A549 (cell line): ENCODE results near the gene SPTBN5. TPM values are rescaled to one million over a fixed set of nuclear protein-coding genes. Genes with fewer than 3 reads are reported as not detected.

Experiments used
- ATAC-seq, 2 experiments: fragments of 200-7000 bp in 1 of 2; fragments of >200 bp in 1 of 2; cut with Nextera tagmentation in 1 of 2; cut with Tn5 transposase in 1 of 2; 3 replicates each; pipeline versions ENCODE4 v1.8.0 to v1.9.1; 2018 to 2020; ENCODE audit warnings: mild to moderate bottlenecking in 1 of 2, moderate library complexity in 1 of 2
- CTCF ChIA-PET: fragments of 300-600 bp; sonication (Branson Sonifier 250); formaldehyde crosslinking; extraction: SDS; loops from one replicate; lab custom pipeline; 2021; ENCODE audit warnings: antibody characterized with exemption, inconsistent platforms; lab: Yijun Ruan, JAX
- POLR2A ChIA-PET: fragments of 350-600 bp; formaldehyde crosslinking; extraction: SDS; loops from one replicate; lab custom pipeline; 2021; ENCODE audit warnings: antibody characterized with exemption, inconsistent platforms; lab: Yijun Ruan, JAX
- DNase-seq, 2 experiments: peaks; one replicate each; pipeline versions ENCODE4 v3.0.0 to v3.0.0-alpha.2; 2011 to 2016; ENCODE audit warnings: low read depth in 1 of 2, low spot score in 1 of 2
- FAIRE-seq: peaks from 2 replicates; lab custom pipeline; 2011; peaks lifted over from hg19 to GRCh38; lab: Jason Lieb, UNC
- H3K27ac ChIP-seq, 2 experiments: fragments of >200 bp; sonication (Bioruptor Twin); formaldehyde crosslinking; 3 replicates each; pipeline ENCODE4 v1.5.1; 2016 to 2017
- H3K4me1 ChIP-seq: fragments of >200 bp; sonication (Bioruptor Twin); formaldehyde crosslinking; 3 replicates; pipeline ENCODE4 v1.6.1; 2016
- H3K4me2 ChIP-seq: fragments of >200 bp; sonication (Bioruptor Twin); formaldehyde crosslinking; 3 replicates; pipeline ENCODE4 v1.6.1; 2016
- H3K4me3 ChIP-seq: fragments of >200 bp; sonication (Bioruptor Twin); formaldehyde crosslinking; 3 replicates; pipeline ENCODE4 v1.5.1; 2016
- H3K9me3 ChIP-seq: fragments of >200 bp; sonication (Bioruptor Twin); formaldehyde crosslinking; 3 replicates; pipeline ENCODE4 v1.6.1; 2016
- BCL3 ChIP-seq: fragments of >200 bp; sonication (Bioruptor Twin); formaldehyde crosslinking; IDR thresholded peaks from 3 replicates; pipeline ENCODE4 v1.6.1; 2016
- BHLHE40 ChIP-seq: IDR thresholded peaks from 2 replicates; pipeline ENCODE4 v1.6.1; 2012; ENCODE audit warnings: low read depth, low read length, inconsistent platforms
- CHD2 ChIP-seq: fragments of 150-350 bp; IDR thresholded peaks from 2 replicates; pipeline ENCODE4 v1.6.1; 2014; ENCODE audit warnings: low read length; ENCODE audit not compliant: partially characterized antibody
- EHMT2 ChIP-seq: fragments of 200-600 bp; sonication (generic); IDR thresholded peaks from 2 replicates; pipeline ENCODE4 v1.6.1; 2016; ENCODE audit warnings: antibody characterized with exemption, low read depth, mild to moderate bottlenecking, moderate library complexity
- EP300 ChIP-seq, 2 experiments: fragments of >200 bp; sonication (Bioruptor Twin); formaldehyde crosslinking; IDR thresholded peaks; 2 replicates in 1 of 2; 3 replicates in 1 of 2; pipeline ENCODE4 v1.6.1; 2016 to 2017
- FOSL2 ChIP-seq, 2 experiments: fragments of 450-650 bp in 1 of 2; fragments of >200 bp in 1 of 2; sonication (Bioruptor Twin) in 1 of 2; formaldehyde crosslinking; IDR thresholded peaks; 2 replicates each; pipeline versions ENCODE4 v1.5.0 to v1.6.1; 2016 to 2020; ENCODE audit warnings: mild to moderate bottlenecking in 1 of 2, moderate library complexity in 1 of 2
- HOXA7 ChIP-seq: fragments of 250-450 bp; sonication (Bioruptor Pico); IDR thresholded peaks from 2 replicates; pipeline ENCODE4 v1.5.0; 2020; ENCODE audit warnings: mild to moderate bottlenecking, moderate library complexity
- JUN ChIP-seq, 2 experiments: fragments of >200 bp; sonication (Bioruptor Twin); formaldehyde crosslinking; IDR thresholded peaks; 2 replicates in 1 of 2; 3 replicates in 1 of 2; pipeline ENCODE4 v1.6.1; 2016 to 2017
- JUNB ChIP-seq: fragments of >200 bp; sonication (Bioruptor Twin); formaldehyde crosslinking; IDR thresholded peaks from 2 replicates; pipeline ENCODE4 v1.6.1; 2016
- KDM5A ChIP-seq: fragments of 200-600 bp; sonication (generic); IDR thresholded peaks from 2 replicates; pipeline ENCODE4 v1.6.1; 2016; ENCODE audit warnings: antibody characterized with exemption, mild to moderate bottlenecking
- MAFK ChIP-seq: fragments of 450-650 bp; IDR thresholded peaks from 2 replicates; pipeline ENCODE4 v1.6.1; 2014; ENCODE audit not compliant: partially characterized antibody
- MAX ChIP-seq: IDR thresholded peaks from 2 replicates; pipeline ENCODE4 v1.6.1; 2012
- NPAS2 ChIP-seq: fragments of 250-450 bp; sonication (Bioruptor Pico); IDR thresholded peaks from 2 replicates; pipeline ENCODE4 v1.8.0; 2022; ENCODE audit warnings: mild to moderate bottlenecking, moderate library complexity, borderline replicate concordance
- PHF8 ChIP-seq: fragments of 200-600 bp; sonication (generic); IDR thresholded peaks from 2 replicates; pipeline ENCODE4 v1.6.1; 2016; ENCODE audit warnings: low read depth, mild to moderate bottlenecking, antibody characterized with exemption, moderate library complexity, borderline replicate concordance
- POLR2AphosphoS2 ChIP-seq: conservative IDR thresholded peaks from 2 replicates; pipeline ENCODE4 v1.6.1; 2012; ENCODE audit warnings: low read length, improper control_type of control experiment, inconsistent platforms
- RFX5 ChIP-seq: fragments of 450-650 bp; IDR thresholded peaks from 2 replicates; pipeline ENCODE4 v1.7.1; 2014; ENCODE audit warnings: antibody characterized with exemption, mild to moderate bottlenecking, moderate library complexity
- RNF2 ChIP-seq: fragments of 200-600 bp; sonication (generic); IDR thresholded peaks from 2 replicates; pipeline ENCODE4 v1.6.1; 2016; ENCODE audit warnings: low read depth, mild to moderate bottlenecking, antibody characterized with exemption, moderate library complexity, borderline replicate concordance
- SMC3 ChIP-seq: fragments of >200 bp; sonication (Bioruptor Twin); formaldehyde crosslinking; IDR thresholded peaks from 3 replicates; pipeline ENCODE4 v1.6.1; 2018; ENCODE audit warnings: inconsistent platforms
- SREBF2 ChIP-seq: fragments of 450-650 bp; IDR thresholded peaks from 2 replicates; pipeline ENCODE4 v1.6.1; 2014; ENCODE audit warnings: mild to moderate bottlenecking, moderate library complexity
- TP53 ChIP-seq: fragments of 250-450 bp; sonication (Bioruptor Pico); IDR thresholded peaks from 2 replicates; pipeline ENCODE4 v1.5.0; 2021; ENCODE audit warnings: mild to moderate bottlenecking, moderate library complexity
- ZNF302 ChIP-seq: fragments of 250-450 bp; sonication (Bioruptor Pico); IDR thresholded peaks from 2 replicates; pipeline ENCODE4 v1.9.0; 2021; ENCODE audit warnings: inconsistent platforms, mild to moderate bottlenecking, moderate library complexity
- ZSCAN20 ChIP-seq: fragments of 250-450 bp; sonication (Bioruptor Pico); IDR thresholded peaks from 2 replicates; pipeline ENCODE4 v1.8.0; 2022; ENCODE audit warnings: mild to moderate bottlenecking, moderate library complexity
- WGBS: methylation state at CpG from one replicate; pipeline ENCODE4 v1.1.6; 2017; ENCODE audit errors: missing lambda C conversion rate; 5-methylcytosine and 5-hydroxymethylcytosine counted together
- polyA plus RNA-seq, 4 experiments: library from polyadenylated mRNA; depleted of rRNA in 3 of 4; stranded (reverse); fragments of >200 nt; fragmentation: RNase III in 1 of 4; extraction: RNeasy Plus Mini Kit Qiagen cat#74134 plus additional on column Dnase treatment in 1 of 4; gene quantifications; 2 replicates in 3 of 4; 3 replicates in 1 of 4; pipeline ENCODE4 v1.2.3, GENCODE V29; 2011 to 2017
- TF ChIP-seq, protein P1 (sequence below): fragments of >200 bp; sonication (Bioruptor Twin); formaldehyde crosslinking; IDR thresholded peaks from 3 replicates; pipeline ENCODE4 v1.5.1; 2016
- TF ChIP-seq, protein P2 (sequence below): IDR thresholded peaks from 2 replicates; pipeline ENCODE4 v1.6.1; 2012

Gene SPTBN5
- polyA plus RNA-seq, 2 of the 4 experiments (the other 2 are of a cell fraction): 0.05 to 0.17 TPM

GRCh38 chr15:41876689-41877088 lies 17.2 kb downstream of the SPTBN5 start (continued):
- TF ChIP-seq, protein P1, sequence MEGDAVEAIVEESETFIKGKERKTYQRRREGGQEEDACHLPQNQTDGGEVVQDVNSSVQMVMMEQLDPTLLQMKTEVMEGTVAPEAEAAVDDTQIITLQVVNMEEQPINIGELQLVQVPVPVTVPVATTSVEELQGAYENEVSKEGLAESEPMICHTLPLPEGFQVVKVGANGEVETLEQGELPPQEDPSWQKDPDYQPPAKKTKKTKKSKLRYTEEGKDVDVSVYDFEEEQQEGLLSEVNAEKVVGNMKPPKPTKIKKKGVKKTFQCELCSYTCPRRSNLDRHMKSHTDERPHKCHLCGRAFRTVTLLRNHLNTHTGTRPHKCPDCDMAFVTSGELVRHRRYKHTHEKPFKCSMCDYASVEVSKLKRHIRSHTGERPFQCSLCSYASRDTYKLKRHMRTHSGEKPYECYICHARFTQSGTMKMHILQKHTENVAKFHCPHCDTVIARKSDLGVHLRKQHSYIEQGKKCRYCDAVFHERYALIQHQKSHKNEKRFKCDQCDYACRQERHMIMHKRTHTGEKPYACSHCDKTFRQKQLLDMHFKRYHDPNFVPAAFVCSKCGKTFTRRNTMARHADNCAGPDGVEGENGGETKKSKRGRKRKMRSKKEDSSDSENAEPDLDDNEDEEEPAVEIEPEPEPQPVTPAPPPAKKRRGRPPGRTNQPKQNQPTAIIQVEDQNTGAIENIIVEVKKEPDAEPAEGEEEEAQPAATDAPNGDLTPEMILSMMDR: no peak
- TF ChIP-seq ZSCAN20 (no peak), POLR2AphosphoS2 (no peak), SMC3 (no peak)

DNA sequence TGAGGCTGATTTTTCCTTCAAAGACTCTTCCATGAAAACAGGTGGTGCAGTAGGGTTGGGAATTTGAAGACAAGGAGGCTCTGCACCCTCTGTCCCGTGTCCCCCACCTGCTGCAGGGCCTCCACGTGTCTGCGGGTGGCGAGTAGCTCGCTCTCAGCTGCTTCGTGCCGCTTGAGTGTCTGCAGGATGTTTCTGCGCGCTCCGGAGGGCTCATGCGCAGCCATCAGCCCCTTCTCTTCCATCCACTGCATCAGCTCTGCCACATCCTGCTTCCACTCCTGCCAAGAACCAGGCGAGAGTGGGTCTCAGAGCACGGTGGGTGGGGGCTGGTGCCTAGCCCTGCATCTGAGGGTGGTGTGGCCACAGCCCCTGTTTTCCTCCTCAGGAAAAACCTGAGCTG lies 17.8 kb downstream of the SPTBN5 start:
- ATAC-seq (no peak), FAIRE-seq (no peak), DNase-seq (no peak)
- TF ChIP-seq MAX (no peak), RNF2 (no peak), EHMT2 (no peak), CHD2 (no peak), NPAS2 (no peak)
- no peaks in the 10 kb centered on the region for H3K4me1 ChIP-seq
- ChIA-PET POLR2A (interaction anchor here (0.7 kb wide), 1 partner anchor 370 kb away, joined by 3 read pairs; no protein-coding TSS in a partner anchor), CTCF (interaction anchor here (1.1 kb wide), 2 partner anchors 9 to 103 kb away, joined by 3 read pairs; no protein-coding TSS in a partner anchor)
- no peak overlapping the region for H3K4me2 ChIP-seq
- 46% methylated on average over 7 of the region's 13 CpGs for WGBS
- no peaks in the 10 kb centered on the region for H3K9me3 ChIP-seq
- no peak overlapping the region for H3K4me3 ChIP-seq
- no peak overlapping the region for H3K27ac ChIP-seq

DNA sequence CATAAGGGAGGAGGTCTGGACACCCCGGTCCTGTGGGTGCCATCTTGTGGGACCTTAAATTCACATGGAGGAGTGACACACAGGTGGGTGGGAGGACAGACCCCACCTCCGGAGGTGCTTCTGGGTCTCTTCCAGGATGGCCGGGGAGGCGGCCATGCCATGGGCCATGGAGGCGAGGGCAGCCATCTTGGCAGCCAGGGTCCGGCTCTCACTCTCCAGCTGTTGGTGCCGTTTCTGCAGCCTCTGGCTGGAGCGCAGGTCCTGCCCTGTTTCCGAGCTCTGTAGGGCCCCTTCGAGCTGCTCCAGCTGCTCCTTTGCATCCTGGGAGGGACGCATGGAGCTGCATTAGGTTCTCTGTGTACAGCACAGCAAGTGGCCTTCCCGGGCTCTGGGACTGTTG lies 19.1 kb downstream of the SPTBN5 start:
- Histone ChIP-seq H3K9me3 (no peaks in the 10 kb centered on the region), H3K4me1 (no peaks in the 10 kb centered on the region), H3K27ac (no peak overlapping the region), H3K4me2 (no peak overlapping the region), H3K4me3 (no peak overlapping the region)
- no peak for FAIRE-seq
- no peak for ATAC-seq
- ChIA-PET CTCF (interaction anchor here (0.9 to 2.7 kb wide), 3 partner anchors 13 to 102 kb away, joined by 3 to 7 read pairs (median 3); no protein-coding TSS in a partner anchor), POLR2A (no interaction called here)
- DNase-seq: no peak
- TF ChIP-seq HOXA7: no peak
- TF ChIP-seq, protein P2, sequence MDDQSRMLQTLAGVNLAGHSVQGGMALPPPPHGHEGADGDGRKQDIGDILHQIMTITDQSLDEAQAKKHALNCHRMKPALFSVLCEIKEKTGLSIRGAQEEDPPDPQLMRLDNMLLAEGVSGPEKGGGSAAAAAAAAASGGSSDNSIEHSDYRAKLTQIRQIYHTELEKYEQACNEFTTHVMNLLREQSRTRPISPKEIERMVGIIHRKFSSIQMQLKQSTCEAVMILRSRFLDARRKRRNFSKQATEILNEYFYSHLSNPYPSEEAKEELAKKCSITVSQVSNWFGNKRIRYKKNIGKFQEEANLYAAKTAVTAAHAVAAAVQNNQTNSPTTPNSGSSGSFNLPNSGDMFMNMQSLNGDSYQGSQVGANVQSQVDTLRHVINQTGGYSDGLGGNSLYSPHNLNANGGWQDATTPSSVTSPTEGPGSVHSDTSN: no peak
- TF ChIP-seq EP300 (IDR thresholded peaks at IDR 0.05): no peak
- no peak for TF ChIP-seq SMC3
- 77% methylated on average over 9 of the region's 12 CpGs for WGBS

DNA sequence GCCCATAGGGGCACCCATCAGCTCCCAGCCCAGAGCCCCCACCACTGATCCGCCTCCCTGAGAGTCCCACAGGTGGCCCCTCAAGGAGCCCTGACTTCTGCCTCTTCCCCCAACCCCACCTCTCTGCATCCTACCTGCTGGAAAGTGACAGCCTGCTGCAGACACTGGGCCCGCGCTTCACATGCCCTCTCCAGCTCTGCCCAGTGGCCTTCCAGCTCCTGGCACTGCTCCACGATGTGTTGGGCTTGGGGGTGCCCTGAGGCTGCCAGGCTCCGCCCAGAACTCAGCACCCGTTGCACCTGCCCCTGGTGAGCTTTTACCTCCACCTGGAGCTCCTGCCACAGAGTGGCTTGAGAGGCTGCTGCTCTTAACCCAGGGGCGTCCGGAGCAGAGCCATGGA lies 20.1 kb downstream of the SPTBN5 start:
- Histone ChIP-seq H3K4me3 (no peak overlapping the region), H3K27ac (no peak overlapping the region), H3K4me1 (no peaks in the 10 kb centered on the region), H3K4me2 (no peak overlapping the region), H3K9me3 (no peaks in the 10 kb centered on the region)
- TF ChIP-seq JUNB (no peak), ZNF302 (CRISPR knock-in tag) (no peak), PHF8 (no peak), JUN (IDR thresholded peaks at IDR 0.05) (no peak), BHLHE40 (no peak), MAFK (no peak), KDM5A (no peak), POLR2AphosphoS2 (no peak), RFX5 (no peak), SREBF2 (no peak), TP53 (CRISPR knock-in tag) (no peak), FOSL2 (IDR thresholded peaks at IDR 0.05) (no peak), FOSL2 (CRISPR knock-in tag; IDR thresholded peaks at IDR 0.05) (no peak), BCL3 (no peak)
- TF ChIP-seq, protein P1: no peak
- ATAC-seq (no peak), DNase-seq (no peak), FAIRE-seq (no peak)
- ChIA-PET CTCF (interaction anchor here (0.9 to 2.7 kb wide), 2 partner anchors 31 to 195 kb away, joined by 3 to 7 read pairs; no protein-coding TSS in a partner anchor), POLR2A (no interaction called here)
- 68% methylated on average over 2 of the region's 8 CpGs for WGBS
